Suppressor macrophage treated with lipopolysaccharide for 4 hours (primary cell): ENCODE results near the gene RNF121.

ENCODE experiments used
- DNase-seq: peaks from one replicate; pipeline ENCODE4 v3.0.0-alpha.2; 2020

Gene RNF121

DNA sequence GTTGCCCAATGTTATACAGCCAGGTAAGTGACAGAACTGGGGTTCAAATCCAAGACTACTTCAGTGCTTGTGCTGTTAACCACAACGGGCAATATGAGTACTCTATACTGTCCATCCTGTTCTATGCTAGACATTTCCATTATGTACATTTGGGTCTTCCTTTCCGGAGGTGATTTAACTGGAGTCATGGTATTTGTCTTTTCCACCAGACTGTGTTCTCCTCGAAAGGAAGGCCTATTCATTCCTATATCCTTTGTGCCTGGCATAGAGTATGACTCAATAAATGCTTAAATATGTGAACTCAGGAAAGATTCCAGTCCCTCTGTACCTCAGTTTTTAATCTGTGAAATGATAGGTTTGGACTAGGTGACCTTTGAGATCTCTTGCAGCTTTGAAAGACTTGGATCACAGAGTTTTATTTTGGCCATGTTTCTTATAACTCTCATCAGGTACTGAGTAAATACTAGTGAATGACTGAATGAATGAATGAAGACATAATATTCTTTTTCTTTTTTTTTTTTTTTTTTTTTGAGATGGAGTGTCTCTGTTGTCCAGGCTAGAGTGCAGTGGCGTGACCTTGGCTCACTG, 6.6 kb downstream of the RNF121 start:
- DNase-seq = no peak

DNA sequence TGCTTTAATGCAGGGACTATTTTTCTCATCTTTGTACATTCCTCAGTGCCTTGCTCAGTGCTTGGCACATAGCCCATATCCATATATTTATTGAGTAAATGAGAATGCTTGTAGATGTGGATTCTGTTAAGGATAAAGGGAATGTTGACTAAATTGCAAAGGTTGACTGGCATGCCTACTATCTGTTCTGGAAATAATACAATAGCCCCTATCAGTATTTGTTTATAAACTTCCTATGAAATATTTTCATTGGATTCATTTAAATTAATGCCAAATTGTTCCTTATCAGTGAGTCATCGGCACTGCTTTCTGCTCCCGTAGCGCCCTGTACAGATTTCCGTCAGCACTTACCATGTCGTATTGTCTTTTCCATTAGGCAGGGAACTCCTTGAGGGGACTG, 8.0 kb downstream of the RNF121 start:
- DNase-seq = no peak

DNA sequence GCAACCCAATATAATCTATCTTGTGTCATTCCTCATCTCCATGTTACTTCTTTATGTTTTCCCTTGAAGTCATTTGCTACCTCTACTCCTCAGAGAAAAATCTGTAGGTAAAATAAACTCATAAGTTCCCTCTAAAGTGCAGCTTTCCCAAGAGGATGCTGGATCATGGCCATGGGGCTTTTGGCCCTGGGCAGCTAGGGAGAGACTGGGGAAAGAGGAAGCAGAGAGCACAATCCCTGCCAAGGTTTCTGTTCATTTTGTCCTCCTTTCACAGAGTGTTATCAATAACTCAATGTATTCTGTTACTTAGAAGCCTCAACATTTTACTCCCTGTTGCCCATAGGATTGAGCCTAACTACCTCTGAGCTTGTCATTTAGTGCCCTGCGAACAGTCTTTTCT, 9.0 kb downstream of the RNF121 start:
- DNase-seq = no peak

DNA sequence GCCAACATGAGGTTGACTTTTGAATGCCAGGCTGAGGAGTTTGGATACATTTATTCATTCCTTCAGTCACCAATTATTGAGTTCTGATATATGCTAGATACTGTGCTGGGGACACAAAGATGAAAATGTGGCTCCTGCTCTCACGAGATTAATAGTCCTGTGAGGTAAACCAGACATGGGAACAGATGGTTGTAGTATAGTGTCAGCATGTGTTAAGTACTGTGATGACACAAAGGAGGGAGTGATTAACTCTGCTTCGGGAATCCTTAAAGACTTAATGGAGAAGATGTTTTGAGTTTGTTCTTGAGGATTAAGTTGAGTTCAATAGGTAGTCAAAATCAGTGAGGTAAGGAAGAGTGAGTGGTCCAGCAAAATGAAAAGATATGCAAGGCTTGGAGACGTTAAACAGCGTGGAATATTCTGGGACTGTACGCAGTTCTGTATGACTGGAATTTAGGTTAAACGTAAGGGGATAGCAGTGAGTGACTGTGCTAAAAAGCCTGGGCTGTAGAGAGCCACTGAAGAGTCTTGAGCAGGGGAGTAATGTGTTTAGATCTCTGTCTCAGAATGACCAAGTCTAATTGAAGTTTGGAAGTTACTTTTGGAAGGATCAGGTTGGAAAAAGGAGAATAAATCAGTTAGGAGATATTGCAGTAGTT, 11.8 kb downstream of the RNF121 start:
- no peak for DNase-seq

DNA sequence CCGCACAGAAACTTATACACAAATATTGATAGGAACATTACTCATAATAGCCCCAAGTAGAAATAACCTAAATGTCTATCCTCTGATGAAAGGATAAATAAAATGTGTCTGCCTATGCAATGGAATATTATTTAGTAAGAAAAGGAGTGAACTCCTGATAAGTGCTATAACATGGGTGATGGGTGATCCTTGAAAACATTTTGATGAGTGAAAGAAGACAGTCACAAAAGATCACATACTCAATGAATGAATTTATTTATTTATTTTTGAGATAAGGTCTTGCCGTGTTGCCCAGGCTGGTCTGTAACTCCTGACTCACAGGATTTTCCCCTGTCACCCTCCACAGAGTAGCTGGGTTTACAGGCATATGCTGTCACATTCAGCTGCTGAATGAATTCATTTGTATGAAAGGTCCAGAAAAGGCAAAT, 17.3 kb downstream of the RNF121 start:
- DNase-seq = no peak

DNA sequence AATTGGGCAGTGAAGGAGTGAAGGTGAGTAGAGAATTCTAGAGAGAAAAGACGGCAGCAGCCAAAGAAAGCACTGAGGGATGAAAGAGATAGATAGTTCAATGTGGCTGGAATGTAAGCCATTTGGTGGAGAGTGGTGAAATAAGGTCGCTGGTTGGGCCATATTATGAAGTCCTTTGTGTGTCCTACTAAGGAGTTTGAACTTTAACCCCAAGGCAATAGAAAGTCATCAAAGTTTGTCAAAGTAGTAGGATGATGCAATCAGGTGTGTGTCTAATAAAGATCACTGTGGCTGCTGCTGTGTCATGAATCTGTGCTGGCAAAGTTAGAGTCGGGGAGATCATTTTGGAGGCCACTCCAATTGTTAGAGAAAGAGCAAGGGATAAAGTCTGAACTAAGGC, 18.7 kb downstream of the RNF121 start:
- no peak for DNase-seq

DNA sequence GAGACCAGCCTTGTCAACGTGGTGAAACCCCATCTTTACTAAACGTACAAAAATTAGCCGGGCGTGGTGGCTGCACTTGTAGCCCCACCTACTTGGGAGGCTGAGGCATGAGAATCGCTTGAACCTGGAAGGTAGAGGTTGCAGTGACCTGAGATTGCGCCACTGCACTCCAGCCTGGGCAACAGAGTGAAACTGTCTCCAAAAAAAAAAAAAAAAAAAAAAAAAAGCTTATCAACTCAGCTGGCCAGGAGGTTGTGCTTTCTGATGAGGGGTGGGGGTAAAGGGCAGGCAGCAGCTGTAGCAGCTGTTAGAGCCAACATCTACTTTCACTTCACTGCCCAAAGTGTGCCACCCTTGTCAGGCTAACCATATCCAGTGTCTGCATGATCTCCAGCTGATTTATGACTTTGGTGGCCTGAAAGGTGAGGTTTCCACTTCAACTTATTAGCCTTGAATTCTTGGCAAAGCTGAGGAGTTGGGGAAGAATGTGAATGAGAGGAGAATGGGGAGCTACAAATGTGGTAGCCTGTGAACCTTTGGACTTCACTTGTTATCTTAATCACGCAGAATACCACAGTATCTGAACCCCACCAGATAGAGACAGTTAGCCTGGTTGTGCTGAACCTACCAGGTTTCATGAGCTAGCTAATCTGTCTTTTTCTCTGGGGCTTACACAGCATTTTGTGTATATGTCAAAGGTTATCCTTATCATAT, 19.6 kb downstream of the RNF121 start:
- DNase-seq = no peak

DNA sequence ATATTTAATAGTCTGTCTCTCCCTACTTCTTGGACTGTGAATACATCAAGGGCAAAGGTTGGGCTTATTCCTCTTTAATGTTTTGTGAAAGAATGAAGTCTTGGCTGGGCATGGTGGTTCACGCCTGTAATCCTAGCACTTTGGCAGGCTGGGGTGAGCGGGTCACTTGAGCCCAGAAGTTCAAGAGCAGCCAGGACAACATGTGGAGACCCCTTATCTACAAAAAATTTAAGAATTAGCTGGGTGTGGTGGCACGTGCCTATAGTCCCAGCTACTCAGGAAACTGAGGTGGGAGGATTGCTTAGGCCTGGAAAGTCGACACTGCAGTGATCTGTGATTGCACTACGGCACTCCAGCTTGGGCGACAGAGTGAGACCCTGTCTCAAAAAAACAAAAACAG, 20.2 kb downstream of the RNF121 start:
- no peak for DNase-seq

DNA sequence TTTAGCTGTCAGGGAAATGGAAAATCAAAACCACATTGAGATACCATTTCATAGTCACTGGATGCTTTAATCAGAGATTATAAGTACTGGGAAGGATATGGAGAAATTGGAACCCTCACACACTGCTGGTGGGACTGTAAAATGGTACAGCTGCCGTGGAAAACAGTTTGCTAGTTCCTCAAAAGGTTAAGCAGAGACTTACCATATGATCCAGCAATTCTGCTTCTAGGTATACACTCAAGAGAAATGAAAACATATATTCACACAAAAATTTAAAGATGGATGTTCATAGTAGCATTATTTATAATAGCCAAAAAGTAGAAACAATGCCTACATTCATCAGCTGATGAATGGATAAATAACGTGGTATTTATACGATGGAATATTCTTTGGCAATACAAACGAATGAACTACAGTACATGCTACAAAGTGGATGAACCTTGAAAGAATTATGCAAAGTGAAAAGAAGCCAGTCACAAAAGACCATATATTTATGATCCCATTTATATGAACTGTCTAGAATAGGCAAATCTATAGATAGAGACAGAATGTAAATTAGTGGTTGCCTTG, 23.0 kb downstream of the RNF121 start:
- no peak for DNase-seq

DNA sequence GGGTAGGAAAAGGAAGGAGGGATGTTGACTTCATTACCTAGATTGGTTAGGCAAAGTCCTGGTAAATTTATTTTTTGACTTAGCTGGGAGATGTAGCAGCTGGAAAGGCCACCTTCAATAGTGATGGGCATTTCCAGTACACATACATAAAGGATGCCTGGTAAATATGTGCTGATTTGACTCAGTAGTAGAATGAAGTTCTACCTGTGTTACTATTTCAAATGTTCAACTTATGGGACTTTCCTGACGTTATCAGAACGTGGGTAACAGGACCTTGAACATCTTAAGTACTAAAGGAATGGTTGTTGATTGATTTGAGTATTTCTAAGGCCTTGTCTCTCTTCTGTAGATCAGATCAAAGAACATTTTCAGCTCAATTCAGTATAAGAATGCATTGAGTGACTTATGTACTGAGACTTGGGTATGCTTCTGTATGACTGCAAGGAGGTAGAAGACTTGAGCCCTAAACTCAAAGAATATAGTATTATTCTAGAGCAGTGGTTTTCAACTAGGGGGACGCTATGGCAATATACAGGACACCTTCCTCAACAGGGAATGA, 27.1 kb downstream of the RNF121 start:
- DNase-seq = no peak

DNA sequence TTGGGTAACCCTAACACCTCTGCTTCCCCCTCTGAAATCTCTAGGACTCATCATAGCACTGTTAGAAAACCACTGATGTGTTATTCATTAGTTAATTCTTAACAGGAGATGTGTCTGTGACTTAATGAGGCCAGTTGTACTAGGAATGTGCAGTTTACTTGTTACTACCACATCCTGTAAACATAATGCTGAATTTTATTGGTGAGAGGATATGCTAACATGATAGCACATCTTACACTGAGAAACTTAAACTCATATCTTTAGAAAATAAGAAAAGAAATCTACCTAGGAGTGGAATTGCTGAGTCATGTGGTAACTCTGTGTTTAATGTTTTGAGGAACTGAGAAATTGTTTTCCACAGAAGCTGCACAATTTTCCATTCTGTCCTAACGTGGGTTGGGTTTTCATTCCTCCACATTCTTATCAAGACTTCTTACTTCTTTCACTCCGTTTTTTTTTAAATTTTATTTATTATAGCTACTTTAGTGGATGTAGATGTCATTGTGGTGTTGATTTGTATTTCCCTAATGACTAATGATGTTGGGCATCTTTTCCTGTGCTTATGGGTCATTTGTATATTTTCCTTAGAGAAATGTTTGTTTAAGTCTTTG, 33.7 kb downstream of the RNF121 start:
- DNase-seq = peak; percentile 70

DNA sequence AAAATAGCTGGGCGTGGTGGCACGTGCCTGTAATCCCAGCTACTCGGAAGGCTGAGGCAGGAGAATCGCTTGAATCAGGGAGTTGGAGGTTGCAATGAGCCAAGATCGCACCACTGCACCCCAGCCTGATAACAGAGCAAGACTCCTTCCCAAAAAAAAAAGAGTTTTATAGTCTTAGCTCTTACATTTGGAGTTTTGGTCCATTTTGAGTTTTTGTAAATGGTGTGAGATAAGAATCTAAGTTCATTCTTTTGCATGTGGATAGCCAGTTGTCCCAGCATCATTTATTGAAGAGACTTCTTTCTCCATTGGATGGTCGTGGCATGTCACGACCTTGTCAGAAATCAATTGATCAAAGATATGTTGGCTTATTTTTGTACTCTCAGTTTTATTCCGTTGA, 34.6 kb downstream of the RNF121 start:
- no peak for DNase-seq

DNA sequence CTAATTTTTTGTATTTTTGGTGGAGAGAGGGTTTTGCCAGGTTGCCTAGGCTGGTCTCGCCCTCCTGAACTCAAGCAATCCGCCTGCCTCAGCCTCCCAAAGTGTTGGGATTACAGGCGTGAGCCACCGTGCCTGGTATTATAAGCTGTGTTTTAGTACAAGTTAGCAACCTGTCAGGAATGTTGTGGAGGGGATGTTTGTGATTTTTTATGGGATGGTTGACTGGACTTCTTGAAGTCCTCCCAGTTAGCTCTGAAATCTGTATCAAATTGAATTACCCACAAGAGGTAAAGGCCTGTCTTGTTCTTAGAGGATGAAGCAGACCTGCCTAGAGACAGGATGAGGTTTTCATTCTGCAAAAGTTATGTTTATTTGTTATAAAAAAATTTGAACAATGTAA, 35.8 kb downstream of the RNF121 start:
- DNase-seq = no peak

DNA sequence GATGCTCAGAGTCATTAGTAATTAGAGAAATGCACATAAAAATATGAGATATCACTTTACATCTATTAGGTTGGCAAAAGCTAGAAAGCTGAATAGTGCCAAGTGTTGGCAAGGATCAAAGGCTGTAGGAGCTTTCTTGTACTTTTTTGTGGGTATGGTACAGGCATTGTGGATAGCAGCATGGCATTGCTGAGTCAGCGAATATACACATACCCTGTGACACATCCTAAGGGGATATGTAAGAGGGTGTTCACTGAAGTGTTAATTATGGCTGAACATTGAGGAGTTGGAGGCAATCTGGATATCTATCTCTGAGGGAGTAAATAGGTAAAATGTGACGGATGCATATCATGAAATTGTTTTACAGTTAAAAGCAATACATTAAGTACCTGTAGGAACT, 42.8 kb downstream of the RNF121 start:
- DNase-seq = no peak

DNA sequence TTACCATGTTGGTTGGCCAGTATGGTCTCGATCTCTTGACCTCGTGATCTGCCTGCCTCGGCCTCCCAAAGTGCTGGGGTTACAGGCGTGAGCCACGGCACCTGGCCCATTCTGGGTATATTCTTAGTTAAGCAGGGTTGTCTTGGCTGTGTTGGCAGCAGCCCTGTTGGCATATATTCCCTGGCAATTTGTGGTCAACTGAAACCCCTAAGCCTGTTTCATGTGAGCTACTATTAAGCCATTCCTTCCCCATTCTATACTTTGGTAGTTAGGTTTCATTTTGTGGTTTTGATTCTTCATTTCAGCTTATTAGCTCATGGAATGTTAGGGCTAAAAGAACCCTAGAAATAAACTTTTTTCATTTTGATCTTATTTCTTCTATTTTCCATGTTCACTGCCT, 47.7 kb downstream of the RNF121 start:
- DNase-seq = no peak

DNA sequence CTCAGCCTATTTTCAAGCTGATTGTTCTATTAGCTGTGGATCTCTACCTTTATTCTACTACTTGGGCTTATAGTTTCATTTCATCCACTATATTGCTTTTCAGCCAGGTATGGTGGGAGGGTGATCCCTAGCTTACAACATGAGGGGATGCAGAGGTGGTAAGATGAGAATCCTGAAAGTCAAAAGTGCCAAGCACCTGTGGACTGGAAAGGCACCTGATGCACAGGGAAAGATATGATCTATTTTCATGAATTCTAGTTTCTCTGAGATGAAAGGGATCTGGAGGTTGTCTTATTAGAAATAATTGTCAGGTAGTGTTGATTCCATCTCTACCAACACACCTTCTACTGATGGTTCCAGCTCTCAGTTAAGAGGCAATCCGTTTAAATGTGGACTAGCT, 48.2 kb downstream of the RNF121 start:
- no peak for DNase-seq

DNA sequence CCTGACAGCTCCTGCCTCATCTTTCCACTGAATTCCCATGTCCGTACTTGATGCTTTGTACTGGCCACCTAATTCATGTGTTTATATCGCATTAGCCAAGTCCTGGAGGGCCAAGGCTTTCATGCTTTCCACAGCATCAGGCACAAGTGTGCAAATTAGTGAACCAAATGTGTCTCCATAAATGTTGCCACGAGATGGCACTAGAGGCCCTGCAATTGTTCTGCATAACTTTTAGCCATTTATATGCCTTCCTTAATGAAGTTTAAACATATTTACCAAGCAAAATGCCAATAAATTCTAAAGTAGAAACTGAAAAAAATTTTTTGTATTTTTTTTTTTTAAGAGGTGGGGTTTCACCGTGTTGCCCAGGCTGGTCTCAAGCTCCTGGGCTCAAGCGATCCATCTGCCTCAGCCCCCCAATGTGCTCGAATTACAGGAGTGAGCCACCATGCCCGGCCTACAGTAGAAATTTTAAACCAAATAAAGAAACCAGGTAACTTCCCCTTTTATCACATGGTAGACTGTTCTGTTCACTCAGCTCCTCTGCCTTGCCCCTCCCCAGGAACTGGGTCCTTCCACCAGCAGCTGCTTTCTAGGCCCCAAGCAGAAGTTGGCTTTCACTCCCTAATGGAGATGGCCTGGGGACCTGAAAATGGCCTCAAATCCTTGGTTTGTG, 49.0 kb downstream of the RNF121 start:
- peak; percentile 80 for DNase-seq

DNA sequence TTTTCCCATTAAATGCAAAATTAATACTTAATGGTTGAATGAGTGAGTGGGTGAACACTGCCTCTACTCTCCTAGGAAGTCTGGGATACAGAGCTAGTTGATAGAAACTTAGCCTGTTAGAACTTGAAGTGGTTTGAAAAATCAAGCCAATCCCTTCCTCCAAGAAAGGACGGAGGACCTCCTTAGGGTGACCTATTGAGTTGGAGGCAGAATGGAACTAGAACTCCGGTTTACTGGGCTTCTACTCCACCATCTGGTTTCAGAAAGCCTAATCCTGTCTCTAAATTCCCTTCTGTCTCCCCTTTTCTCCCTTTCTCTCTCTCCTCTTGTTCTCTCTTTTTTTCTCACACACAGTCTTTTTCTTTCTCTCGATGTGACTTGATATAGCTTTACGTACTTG, 50.2 kb downstream of the RNF121 start:
- no peak for DNase-seq

DNA sequence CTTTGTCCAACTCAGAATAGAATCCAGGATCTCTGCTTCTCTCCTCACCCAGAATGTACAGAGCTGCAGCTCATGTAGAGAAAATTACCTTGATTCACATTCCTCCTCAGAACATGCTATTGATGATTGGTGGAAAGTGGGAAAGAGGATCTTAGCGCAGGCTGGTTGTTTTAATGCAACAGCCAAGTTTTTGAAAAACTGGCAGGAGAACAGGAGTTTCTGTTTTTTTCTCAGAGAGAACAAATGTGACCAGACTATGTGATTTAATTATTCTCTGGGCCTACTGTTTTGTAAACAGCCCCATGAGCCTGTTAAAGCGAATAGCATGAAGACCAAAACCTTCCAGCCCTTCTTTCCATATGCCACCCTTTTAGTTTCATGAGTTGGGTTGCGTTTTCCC, 50.8 kb downstream of the RNF121 start:
- DNase-seq = no peak

DNA sequence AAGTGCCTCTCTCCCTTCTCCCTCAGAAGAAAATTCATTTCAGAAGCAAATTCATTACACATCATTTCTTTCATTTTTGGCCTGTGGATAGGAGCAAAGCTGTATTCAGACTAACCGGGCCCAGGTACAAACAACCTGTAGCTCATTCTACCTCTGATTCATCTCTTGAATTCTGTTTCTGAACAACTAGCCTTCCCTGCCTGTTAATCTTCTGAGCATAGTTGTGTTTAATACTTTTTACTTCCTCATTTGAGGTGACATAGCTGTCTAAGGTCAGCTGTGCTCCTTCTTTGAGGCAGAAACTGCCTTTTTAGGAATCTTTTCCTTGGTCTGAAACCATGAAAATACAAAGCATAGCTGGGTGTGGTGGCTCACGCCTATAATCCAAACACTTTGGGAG, 57.3 kb downstream of the RNF121 start:
- peak; percentile 38 for DNase-seq

DNA sequence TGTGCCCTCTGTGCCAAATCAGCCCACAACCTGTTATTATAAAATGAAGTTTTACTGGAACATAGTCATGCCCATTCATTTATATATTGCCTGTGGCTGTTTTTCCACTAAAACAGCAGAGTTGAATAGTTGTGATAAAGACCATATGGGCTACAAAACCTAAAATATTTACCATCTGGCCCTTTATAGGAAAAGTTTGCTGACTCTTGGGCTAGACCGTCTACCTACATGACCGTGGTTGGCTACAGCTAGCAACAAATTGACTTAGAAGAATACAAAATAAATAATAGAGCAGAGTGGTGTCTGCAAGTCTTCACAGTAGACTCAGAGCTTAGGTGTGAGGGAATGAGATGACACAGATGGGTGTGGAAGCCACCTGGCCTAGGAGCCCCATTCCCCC, 58.7 kb downstream of the RNF121 start:
- DNase-seq = no peak

DNA sequence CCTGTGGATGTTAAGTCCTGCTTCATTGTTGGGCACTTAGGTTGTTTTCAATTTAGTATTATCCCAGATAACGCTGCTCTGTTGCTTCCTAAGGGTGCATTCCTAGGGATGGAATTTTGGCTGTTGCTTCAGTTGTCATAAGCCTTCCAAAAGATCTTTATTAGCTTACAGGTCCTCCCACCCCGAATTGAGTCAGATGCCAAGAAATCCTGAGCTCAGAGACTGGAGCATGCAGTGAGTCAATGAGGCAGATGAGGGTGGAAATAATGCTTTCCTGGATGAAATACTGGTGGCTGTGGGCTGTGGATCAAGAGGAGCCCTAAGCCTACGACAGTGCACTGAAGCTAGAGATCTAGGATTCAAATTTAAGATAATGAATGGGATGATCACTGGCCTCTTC, 59.2 kb downstream of the RNF121 start:
- no peak for DNase-seq

DNA sequence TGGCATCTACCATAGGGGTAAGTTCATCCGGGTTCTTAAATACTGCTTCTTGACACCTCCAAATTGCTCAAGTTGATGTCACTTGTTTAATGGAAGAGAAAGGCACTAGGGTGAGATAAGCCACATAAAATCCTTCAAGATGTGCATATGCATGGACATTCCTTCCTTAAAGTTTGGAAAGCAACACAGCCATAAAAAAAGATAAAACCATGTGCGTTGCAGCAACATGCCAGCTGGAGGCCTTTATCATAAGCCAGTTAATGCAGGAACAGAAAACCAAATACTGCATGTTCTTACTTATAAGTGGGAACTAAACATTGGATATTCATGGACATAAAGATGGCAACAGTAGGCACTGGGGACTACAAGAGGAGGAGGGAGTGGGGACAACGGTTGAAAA, 61.9 kb downstream of the RNF121 start:
- DNase-seq = no peak
